GM18909 (cell line): Measurements from ENCODE around the gene UBE2G2.

Source experiments
- ATAC-seq: cut with Tn5 transposase; IDR thresholded peaks from one replicate; pipeline ENCODE4 v1.9.1; 2021; ENCODE audit warnings: mild to moderate bottlenecking; ENCODE audit not compliant: unreplicated experiment, poor library complexity

Gene UBE2G2

DNA sequence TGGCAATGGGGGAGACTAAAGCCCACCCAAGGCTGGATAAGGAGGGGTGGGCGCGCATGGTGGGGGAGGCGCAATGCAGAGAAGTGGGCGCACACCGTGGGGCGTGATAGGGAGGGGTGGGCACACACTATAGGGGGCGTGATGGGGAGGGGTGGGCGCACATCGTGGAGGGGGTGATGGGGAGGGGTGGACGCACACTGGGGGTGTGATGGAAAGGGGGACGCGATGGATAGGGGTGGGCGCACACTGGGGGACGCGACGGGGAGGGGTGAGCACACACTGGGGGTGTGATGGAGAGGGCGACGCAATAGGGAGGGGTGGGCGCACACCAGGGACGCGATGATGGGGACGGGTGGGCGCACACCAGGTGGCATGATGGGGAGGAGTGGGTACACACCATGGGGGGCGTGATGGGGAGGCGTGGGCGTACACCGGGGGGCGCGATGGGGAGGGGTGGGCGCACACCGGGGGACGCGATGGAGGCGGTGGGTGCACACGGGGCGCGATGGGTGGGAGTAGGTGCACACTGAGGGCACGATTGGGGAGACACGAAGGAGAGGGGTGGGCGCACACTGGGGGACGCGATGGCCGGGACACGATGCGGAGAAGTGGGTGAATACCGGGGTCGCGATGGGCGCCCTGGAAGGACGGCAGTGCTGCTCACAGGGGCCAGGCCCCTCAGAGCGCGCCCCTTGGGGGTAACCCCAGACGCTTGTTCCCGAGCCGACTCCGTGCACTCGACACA lies 15.3 kb upstream of the UBE2G2 start:
- peak; percentile 21 for ATAC-seq

DNA sequence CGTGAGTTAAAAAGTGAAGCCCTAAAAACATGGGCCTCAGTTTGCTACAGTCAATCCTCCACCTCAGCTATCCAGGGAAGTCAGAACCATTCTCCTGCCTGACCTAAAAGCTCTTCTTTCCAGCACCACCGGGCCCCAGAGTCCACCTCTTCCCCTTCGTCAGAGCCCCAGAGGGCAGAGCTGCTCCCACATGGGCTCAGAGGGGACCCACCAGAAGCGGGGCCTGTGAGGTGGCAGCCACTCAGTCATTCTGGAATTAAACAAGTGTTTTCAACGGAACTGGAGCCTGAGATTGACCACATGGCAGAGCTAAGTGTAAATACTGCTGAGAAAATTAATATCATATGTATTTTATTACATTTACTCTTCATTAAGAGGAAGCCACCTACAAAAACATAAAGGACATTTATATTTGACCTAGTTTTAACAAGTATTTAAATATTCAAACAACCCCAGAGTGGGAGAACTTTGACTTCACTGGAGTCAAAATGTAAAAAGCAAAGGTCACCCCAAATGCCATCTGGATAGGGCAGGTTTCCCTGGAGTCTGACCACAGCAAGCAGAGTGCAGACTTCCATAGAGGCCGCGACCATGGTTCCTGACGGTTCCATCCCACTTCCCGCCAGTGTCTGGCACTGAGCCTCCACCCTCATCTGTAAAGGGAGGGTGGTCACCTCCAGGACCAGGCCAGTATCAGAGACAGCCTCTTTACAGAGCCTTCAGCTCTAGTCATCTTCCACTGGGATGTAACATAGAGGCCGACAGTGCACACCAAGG lies 14.4 kb upstream of the UBE2G2 start:
- ATAC-seq, result no peak

DNA sequence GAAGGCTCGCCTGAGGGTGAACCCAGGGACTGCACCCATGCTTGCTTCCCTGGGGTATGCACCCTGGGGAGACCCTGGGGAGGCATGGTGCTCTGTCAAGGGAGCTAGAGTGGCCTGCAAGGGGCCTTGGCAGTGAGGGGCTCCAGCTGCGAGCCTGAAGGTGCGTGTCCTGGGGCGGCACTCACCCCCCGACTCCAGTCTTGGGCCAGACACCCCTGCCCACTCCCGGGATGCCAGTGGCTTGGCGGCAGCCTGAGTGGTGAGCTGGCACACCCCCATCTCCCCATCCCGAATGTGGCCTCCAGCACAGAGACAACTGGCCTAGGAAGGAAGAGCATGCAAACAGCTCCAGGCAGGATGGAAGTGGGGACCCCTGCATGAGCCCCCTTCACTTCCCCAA lies 13.6 kb upstream of the UBE2G2 start:
- no peak for ATAC-seq

DNA sequence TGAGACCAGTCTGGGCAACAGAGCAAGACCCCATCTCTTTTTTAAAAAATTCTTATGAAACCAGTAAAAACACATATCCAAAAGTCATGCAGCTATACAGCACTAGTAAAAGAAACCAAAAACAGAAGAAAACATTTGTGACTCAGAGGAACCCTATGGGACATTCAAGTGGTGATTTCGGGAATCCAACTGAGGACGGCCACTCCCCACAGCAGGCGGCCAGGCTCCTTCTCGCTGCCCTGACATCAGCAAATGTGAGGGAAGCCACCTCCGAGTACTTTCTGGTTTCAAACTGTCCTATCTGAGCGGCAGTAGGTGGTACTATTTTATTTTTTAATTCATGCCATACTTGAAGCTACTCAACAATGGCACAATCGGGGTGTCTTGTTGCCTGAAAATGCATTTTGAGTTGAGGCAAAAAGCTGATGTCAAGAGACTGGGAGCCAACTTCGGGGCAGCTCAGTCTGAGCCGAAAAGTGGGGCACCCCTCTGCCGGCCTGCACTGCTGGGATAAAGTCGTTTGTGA lies 12.9 kb upstream of the UBE2G2 start:
- no peak for ATAC-seq

DNA sequence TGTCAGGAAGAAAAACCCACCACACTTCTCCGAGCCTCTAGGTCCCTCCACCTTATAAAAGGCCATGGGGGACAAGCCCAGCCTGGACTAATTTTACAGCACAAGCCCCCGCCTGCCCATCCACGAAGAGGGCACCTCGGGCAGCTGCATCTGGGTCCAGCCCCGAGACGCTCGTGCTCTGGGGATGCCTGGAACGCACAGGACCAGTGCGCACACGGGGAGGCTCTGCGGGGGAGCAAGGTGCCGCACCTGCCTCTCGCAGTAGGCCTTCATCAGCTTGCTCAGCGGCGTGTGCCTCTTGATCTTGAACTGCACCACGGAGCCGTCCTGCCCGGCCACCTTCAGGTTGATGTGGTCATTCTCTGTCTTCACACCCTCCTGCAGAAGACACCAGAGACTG lies 12.1 kb upstream of the UBE2G2 start:
- no peak for ATAC-seq

DNA sequence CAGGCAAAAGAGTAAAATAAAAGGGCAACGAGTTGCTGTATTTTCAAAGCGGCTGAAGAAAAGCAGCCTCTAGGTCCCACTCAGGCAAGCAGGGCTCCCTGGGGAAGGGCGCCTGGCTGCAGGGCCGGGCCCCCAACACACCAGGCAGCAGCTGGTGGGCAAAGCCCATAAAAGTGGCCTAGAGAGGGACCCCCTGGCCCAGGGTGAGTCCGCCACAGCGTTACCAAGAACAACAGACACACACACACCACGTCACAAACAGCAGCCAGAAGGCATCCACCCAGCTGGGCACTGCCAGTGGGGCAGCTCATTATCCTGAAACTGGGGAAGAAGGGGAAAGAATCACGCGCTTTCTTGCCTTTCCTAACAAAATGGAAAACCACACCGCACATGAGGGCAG lies 11.5 kb upstream of the UBE2G2 start:
- no peak for ATAC-seq

DNA sequence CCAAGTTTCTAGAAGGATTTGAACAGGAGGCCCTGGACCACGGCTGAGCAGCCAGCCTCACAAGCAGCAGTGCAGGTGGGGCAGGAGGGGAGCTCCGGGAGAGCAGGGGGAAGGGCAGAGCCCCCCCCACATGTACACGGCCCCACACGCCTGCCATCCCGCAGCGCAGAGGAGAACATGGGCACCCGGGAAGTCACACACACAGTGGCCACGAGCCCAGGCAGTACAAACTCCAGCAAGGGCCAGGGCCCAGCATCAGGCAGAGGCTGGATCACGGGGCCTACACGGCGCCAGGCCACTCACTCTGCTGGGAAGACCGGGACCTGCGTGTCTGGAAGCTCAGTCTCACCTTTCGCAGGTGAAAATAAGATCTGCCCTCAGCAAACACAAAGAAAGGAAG lies 11.0 kb upstream of the UBE2G2 start:
- ATAC-seq, result no peak

DNA sequence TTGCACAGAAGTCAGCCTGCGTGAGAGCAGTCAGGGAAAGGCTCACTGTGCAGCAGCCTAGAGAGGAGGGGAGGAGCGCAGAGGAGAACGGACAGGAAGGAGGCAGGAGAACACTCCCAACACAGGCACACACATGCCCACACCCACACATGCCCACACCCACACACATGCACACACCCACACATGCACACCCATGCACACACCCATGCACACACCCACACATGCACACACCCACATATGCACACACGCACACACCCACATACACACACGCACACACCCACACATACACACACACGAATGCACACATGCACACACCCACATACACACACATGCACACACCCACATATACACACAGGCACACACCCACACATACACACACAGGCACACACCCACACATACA lies 9.2 kb upstream of the UBE2G2 start:
- no peak for ATAC-seq

DNA sequence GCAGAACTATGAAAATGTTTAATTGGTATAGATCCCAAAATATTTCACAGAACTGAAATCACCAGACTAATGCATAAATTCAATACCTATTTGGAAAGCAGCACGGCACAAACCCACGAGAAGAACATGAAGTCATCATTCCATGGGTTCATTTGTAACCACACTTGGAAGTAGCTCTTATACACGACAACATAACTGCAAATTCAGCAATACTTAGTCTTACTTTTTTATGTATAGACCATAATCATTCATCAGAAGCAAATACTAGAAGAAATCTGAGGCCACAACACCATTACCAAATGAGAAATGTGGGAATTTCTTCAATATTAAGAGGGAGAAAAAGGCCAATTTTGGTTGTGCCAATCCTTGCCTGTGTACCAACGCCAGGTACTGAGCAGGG lies 4.2 kb upstream of the UBE2G2 start:
- no peak for ATAC-seq

DNA sequence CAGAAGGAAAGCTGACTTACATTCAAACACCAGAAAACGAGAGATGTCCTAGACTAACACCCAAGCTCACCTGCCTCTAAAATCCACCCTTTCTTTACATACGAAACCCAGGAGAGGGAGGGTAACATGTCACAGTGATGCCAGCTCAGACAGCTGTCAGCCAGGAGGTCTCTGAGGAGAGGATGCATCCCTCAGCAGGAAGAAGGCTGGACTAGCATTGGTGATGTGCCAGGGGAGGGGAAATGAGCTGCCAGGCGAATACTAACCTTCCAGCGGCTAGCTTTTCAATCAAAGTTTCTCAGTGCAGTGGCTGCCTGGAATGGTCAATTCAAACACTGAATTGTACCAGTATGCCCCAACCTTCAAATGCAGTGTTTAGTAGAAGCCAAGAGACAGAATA lies 3.6 kb upstream of the UBE2G2 start:
- ATAC-seq, result no peak

DNA sequence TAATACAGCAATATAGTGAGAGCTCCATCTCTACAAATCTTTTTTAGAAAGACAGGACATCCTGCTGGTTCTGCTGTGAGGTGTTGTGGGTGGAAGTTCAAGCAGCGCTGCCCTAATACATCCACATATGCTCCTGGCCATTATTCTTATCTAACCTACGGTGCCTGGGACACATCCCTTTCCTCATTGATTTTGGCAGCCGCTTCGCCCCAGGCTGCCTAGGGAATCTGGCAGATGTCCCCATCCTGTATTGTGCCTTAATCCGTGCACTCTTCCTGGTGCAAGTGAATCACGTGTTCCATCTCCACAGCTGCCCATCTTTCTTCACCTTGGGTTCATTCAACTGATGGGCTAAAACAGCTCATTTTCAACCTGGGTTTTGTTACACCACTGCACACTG lies 3.1 kb upstream of the UBE2G2 start:
- no peak for ATAC-seq

DNA sequence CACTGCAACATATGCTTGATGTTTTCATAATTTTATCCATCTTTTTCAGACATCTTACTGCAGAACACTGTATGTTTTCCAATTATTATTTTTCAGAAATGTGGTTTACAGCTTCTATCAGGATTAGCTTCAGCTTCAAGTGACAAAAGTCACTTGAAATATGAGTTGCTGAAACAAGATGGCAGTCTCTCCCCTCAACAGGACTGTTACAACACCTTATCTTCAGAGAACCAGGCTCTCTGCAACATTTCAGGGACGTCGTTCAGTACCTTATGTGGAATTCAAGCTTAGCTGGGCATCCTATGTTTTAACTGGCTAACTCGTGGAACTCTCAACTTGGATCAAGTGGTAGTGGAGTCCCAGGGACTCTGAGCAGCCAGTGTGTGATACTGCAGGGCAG lies 2.0 kb upstream of the UBE2G2 start:
- ATAC-seq, result no peak

DNA sequence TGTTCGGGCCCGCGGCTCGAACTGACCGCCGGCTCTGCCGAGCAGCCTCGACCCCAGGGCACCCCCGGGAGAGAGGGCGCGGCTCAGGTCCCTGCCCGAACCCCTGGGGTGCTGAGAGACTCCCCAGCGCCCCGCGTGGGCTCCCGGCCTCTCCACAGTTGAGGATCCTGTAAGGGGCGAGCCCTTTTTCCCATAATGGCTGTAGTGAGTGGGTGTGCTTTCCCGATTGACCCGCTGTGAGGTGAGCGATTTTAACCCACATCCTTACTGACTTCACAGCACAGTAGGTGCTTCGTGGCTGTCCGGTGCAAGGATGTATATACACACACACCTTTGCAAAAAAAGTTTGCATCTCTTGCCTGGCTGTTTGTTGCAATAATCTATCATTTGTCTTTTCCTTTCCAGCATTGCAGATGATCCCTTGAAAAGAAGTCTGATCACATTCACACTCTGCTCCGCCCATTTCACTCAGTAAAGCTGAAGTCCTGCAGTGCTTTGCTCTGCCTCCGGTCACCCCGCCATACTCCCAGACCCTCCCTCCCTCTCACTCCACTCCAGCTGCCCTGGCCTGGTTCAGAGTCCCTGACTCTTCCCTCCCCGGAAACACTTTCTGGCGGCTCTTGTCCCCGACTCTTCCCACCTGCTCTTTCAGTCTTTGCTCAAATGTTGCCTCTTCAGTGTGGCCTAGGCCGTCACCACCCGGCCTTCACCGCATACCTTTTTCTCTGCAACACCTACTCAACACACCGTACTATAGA lies 955 bp upstream of the UBE2G2 start:
- ATAC-seq, result peak; percentile 11

DNA sequence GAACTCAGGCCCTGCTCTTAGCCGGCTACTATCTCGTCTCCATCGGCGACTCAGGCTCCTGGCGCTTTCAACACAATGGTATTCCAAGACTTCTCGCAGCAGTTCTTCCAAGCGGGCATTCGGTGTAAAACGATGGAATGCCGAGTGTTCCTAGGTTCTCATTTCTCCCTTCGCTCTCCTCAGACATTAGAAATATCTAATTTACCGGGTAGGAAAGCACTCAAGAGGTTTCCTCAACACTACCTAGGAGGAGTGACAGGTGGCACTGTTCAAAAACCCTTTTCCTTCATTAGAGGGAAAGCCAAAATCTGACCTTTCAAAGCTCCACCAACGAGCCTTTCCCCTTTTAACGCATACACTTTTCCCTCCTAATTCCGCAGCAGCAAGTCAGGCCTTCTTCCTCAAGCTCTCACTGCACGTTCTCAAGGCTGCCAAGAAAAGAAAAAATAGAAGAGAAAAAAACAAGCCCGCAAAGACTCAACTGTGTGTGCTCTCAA lies 601 bp downstream of the UBE2G2 start:
- peak; percentile 37 for ATAC-seq

DNA sequence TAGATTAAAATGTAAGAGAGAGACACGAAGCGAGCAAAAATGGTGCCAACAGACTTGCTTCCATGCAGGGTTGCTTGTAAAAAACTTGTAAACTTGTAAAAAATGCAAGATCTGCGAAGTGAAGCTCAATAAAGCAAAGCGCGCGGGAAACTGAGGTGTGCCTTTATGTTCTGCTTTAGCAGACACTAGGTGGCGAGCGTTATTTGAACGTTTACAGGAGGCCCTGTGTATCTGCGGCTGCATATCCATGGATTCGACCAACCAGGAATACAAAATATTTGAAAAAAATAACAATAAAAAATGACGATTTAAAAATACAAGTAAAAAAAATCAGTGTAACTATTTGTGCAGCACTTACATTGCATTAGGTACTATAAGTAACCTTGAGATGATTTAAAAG lies 1.5 kb downstream of the UBE2G2 start:
- no peak for ATAC-seq

DNA sequence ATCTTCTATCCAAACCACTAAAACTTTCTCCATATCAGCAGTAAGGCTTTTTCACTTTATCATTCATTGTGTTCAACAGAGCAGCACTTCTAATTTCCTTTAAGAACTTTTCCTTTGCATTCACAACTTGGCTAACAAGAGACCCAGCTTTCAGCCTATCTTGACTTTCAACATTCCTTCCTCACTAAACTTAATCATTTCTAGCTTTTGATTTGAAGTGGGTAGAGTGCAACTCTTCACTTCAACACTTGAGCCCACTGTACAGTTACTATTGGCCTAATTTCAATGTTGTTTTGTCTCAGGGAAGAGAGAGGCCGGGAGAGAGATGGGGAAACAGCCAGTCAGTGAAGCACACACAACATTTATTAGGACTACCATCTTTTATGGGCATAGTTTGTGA lies 2.0 kb downstream of the UBE2G2 start:
- ATAC-seq, result no peak

DNA sequence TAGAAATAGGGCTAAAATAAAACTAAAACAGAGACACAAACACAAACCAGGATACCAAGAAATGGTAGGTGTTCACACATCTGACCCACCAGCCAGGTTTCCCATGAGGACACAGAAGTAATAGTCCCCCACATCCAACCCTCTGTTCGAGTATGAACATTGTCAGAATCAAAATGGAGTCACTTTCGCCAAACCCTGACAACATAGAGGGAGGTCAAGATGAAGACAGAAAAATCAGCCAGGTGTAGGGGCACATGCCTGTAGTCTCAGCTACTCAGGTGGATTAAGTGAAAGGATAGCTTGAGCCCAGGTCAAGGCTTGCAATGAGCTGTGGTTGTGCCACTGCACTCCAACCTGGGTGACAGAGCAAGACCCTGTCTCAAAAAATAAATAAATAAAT lies 3.8 kb downstream of the UBE2G2 start:
- ATAC-seq, result no peak

DNA sequence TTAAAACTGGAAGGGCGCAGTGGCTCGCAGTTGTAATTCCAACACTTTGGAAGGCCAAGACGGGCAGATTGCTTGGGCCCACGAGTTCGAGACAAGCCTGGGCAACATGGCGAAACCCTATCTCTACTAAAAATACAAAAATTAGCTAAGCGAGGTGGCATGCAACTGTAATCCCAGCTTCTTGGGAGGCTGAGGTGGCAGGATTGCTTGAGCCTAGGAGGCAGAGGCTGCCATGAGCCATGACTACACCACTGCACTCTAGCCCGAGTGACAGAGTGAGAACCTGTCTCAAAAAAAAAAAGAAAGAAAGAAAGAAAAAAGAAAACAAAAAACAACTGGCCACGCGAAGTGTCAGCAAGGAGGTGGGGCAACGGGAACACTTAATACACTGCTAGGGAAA lies 6.3 kb downstream of the UBE2G2 start:
- no peak for ATAC-seq

DNA sequence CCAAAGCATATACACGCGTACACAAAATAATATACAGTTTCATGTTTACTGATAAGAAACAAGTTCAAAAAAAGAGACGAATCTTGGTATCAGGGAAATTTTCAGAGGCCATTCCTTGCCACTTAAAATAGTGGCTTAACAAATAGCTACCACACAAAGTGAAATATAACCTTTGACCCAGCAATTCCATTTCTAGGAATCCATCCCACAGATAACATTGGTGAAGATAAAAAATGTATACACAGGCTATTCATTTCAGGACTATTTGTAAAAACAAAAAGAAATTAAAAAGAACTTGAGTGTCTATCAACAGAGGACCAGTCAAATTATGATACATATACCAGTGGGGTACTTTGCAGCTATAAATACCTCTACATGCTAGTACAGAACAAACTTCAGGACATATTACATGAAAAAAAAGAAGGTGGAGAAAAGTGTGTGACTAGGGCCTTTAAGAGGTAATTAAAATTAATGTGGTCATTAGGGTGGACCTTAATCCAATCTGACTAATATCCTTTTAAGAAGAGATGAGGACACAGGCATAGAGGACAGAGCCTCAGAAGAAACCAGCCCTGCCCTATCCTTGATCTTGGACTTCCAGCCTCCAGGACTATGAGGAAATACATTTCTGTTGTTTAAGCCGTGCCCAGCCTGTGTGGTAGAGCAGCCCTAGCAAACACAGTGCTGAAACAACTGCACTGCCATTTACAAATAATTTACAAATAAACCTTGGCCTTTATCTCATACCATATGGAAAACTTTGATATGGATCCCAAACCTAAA lies 7.8 kb downstream of the UBE2G2 start:
- no peak for ATAC-seq
